HG03060 (cell line): Measurements from ENCODE around the gene MYBPHL.

Experiments used
- ATAC-seq: cut with Tn5 transposase; IDR thresholded peaks from one replicate; pipeline ENCODE4 v1.9.1; 2021; ENCODE audit warnings: low read depth, moderate number of reproducible peaks; ENCODE audit not compliant: unreplicated experiment

MYBPHL gene

GRCh38 chr1:109281680-109282496 lies 24.9 kb downstream of the MYBPHL start:
- no peak for ATAC-seq

GRCh38 chr1:109280862-109281261 lies 25.9 kb downstream of the MYBPHL start:
- ATAC-seq, result no peak

- ATAC-seq, result no peak
These were observed 27.1 kb downstream of the MYBPHL start for GRCh38 chr1:109279615-109280278.

- no peak for ATAC-seq
These were observed 29.2 kb downstream of the MYBPHL start for GRCh38 chr1:109277434-109278204.

DNA sequence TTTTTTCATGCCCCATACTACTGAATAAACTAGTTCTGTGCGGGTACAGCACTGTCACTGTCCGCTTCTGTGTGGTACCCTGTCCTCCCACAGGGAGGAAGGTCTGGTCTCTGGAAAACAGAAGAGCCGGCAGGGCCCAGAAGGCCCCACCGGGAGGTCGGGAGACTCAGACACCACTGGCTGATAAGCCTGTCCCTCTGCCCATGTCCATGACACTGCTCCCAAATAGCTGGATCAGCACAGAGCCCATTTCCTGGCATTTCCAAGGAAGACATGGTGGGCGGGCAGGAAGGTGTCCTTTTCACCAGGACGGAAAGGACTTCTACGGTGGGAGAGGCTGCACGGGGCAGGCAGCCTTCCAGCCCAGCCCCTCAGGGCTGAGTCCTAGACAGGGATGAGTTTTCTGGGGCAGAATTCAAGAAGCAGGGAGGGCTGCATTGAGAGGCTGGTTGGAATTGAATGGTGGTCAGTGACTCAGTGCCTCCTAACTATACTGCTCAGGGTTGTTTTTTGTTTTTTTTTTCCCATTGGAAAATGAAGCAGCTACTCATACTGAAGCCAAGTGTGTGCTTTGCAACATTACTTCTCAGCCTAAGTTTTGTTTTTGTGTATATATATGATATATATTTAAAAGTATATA lies 31.0 kb downstream of the MYBPHL start:
- no peak for ATAC-seq

- no peak for ATAC-seq
These were observed 32.0 kb downstream of the MYBPHL start for GRCh38 chr1:109274533-109275476.

DNA sequence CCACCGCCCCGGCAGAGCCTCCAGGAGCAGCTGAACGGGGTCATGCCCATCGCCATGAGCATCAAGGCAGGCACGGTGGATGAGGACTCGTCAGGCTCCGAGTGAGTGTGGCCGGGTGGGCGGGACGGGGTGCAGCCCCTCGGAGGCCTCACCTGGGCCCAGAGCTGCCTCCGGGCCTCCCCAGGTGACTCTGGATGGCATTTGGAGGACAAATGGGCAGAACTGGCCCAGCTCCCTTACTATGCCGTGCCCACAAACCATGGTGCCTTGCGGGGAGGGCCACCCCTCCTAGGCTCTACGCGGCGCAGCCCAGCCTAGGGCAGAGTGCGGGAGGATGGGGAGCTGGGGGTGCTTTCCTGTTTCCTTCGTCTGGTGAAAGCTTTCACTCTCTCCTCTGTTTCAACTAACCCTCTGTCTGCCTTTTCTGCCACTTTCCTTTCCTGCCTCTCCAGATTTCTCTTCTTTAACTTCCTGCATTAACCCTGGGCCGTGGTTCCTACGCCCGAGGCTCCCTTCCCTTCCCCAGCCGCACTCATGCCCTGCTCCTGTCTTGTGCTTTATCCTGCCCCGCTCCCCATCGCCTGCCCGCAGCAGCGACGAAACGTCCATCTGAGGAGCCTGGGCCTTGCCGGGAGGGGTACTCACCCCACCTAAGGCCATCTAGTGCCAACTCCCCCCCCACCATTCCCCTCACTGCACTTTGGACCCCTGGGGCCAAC lies 33.1 kb downstream of the MYBPHL start:
- ATAC-seq, result no peak

DNA sequence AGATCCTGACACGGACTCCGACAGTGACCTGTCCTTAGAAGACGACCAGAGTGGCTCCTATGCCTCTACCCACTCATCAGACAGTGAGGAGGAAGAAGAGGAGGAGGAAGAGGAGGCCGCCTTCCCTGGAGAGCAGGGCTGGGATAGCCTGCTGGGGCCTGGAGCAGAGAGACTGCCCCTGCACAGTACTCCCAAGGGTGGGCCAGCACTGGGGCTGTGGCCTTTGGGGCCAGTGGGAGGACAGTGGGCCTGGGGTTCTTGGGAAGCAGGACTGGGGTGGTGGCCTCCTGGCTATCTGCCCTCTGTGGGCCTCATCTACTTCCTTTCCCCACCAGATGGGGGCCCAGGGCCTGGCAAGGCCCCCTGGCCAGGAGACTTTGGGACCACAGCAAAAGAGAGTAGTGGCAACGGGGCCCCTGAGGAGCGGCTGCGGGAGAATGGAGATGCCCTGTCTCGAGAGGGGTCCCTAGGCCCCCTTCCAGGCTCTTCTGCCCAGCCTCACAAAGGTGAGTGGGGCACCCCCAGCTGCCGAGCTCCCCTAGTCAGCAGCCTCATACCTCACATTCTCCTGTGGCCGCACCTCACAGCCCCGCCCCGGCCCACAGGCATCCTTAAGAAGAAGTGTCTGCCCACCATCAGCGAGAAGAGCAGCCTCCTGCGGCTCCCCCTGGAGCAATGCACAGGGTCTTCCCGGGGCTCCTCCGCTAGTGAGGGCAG lies 33.8 kb downstream of the MYBPHL start:
- ATAC-seq, result no peak

GRCh38 chr1:109272021-109272799 lies 34.6 kb downstream of the MYBPHL start:
- no peak for ATAC-seq

- ATAC-seq, result no peak
These were observed 35.4 kb downstream of the MYBPHL start for GRCh38 chr1:109271458-109271857.

DNA sequence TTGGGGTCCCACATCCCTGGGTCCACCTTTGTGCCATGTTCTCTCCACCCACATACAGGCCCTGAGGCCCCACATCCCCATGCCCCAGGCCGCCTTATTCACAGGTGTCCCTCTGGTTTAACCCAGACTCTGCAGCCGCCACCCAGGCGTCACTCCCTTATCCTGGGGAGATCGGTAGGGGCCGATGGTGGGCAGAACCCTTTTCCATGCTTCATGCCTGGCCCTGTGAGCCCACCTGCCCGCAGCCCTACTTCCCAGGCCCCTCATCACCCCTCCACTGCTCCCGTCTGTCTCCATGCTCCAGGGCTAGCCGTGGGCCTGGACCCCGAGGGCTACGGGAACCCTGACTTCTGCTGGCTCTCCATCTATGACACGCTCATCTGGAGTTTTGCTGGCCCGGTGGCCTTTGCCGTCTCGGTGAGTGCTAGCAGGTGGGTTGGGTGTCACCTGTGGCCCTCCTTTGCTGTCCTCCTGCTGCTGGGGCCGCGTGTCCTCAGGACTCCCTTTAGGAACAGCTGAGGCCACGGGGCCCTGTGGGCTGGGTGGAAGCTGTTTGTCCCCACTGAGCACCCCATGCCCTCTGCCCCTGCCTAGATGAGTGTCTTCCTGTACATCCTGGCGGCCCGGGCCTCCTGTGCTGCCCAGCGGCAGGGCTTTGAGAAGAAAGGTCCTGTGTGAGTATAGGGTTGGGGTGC lies 36.0 kb downstream of the MYBPHL start:
- no peak for ATAC-seq

GRCh38 chr1:109269981-109270622 lies 36.7 kb downstream of the MYBPHL start:
- ATAC-seq, result no peak

DNA sequence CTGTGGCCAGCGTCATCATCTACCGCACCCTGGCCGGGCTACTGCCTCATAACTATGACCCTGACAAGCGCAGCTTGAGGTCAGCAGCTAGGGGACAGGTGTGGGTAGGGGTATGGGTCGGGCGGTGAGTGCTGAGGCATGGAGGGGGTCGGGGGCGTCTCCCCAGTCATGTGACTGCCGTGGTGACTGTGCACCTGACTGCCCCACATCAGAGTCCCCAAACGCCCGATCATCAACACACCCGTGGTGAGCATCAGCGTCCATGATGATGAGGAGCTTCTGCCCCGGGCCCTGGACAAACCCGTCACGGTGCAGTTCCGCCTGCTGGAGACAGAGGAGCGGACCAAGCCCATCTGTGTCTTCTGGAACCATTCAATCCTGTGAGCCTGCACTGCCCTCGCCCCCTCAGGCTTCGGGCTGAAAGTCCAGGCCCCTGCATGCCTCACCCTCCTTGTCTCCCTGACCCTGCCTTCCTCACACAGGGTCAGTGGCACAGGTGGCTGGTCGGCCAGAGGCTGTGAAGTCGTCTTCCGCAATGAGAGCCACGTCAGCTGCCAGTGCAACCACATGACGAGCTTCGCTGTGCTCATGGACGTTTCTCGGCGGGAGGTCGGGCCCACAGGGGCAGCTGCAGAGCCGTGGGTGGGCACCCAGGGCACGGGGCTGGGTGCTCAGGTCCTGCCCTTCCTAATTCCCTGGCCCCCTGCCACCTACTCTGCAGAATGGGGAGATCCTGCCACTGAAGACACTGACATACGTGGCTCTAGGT lies 37.4 kb downstream of the MYBPHL start:
- no peak for ATAC-seq

DNA sequence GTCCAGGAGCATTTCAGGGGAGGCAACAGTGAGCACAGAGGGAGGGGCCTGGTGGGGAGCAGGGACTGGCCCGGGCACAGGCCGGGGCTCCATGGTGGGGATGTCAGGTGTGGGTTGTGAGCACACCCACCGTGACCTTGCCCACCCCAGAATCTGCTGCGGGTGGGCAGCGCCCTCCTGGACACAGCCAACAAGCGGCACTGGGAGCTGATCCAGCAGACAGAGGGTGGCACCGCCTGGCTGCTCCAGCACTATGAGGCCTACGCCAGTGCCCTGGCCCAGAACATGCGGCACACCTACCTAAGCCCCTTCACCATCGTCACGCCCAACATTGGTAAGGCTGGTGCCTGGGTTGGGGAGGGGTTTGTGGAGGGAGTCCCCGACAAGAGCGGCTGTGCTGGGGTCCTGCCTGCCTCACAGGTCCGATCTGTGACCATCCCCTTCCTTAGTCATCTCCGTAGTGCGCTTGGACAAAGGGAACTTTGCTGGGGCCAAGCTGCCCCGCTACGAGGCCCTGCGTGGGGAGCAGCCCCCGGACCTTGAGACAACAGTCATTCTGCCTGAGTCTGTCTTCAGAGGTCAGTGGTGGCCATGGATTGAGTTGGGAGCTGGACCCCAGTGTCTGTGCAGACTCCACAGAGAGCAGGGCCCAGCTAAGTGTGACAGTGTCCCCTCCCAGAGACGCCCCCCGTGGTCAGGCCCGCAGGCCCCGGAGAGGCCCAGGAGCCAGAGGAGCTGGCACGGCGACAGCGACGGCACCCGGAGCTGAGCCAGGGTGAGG lies 38.2 kb downstream of the MYBPHL start:
- ATAC-seq, result no peak

DNA sequence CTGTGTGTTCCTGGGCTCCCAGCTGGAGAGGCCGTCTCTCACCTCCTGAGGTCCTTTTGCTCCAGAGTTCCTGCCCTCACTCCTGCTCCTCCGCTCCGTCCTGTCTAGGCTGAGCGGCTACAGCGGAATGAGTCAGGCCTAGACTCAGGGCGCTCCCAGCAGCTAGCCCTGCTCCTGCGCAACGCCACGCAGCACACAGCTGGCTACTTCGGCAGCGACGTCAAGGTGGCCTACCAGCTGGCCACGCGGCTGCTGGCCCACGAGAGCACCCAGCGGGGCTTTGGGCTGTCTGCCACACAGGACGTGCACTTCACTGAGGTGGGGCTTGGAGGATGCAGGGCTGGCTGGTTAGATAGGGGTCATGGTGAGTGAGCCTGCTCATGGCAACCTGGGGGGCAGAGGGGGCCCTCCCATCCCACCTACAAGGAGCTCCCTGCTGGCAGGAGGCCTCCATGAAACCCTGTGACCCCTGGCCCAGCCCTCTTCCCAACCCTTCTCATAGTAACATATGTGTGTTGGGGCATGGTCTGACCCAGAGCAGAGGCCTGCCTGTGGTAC lies 39.0 kb downstream of the MYBPHL start:
- ATAC-seq, result no peak
